ENCODE measurements around the gene CDH23.

CDH23 gene

DNA sequence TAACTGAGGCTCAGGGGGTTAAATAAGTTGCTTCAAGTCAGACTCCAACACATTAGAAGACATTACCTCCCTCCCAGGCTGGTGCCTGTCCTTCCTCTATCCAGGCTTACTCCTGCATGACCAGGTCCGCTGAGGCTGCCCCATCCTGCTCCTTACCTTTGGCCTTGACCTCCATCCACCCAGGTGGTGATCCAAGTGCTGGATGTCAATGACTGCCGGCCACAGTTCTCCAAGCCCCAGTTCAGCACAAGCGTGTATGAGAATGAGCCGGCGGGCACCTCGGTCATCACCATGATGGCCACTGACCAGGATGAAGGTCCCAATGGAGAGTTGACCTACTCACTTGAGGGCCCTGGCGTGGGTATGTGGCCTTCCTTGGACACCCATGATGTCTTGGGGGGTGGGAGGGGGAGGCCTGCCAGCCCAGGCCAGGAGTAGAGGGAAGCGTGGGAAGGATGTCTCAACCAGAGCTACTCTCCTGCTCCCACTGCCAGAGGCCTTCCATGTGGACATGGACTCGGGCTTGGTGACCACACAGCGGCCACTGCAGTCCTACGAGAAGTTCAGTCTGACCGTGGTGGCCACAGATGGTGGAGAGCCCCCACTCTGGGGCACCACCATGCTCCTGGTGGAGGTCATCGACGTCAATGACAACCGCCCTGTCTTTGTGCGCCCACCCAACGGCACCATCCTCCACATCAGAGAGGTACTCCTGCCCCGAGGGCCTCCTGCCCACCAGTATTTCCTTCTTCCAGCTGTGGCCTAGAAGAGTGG lies 406.2 kb downstream of the CDH23 start (continued):
- TF ChIP-seq ZNF565 (CRISPR knock-in tag; conservative IDR thresholded peaks at IDR 0.05; ENCODE audit: low read depth) = no peak
- TF ChIP-seq ARNTL (CRISPR knock-in tag; IDR thresholded peaks at IDR 0.05; ENCODE audit: borderline replicate concordance, low read depth) = no peak
- TF ChIP-seq, protein P1, sequence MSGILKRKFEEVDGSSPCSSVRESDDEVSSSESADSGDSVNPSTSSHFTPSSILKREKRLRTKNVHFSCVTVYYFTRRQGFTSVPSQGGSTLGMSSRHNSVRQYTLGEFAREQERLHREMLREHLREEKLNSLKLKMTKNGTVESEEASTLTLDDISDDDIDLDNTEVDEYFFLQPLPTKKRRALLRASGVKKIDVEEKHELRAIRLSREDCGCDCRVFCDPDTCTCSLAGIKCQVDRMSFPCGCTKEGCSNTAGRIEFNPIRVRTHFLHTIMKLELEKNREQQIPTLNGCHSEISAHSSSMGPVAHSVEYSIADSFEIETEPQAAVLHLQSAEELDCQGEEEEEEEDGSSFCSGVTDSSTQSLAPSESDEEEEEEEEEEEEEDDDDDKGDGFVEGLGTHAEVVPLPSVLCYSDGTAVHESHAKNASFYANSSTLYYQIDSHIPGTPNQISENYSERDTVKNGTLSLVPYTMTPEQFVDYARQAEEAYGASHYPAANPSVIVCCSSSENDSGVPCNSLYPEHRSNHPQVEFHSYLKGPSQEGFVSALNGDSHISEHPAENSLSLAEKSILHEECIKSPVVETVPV (CRISPR knock-in tag; IDR thresholded peaks at IDR 0.05) = no peak
- no peak for TF ChIP-seq CSDC2 (CRISPR knock-in tag; IDR thresholded peaks at IDR 0.05)
- no peak for TF ChIP-seq SNAI2 (CRISPR knock-in tag; IDR thresholded peaks at IDR 0.05)
- no peak for TF ChIP-seq ZNF8 (CRISPR knock-in tag; IDR thresholded peaks at IDR 0.05)

DNA sequence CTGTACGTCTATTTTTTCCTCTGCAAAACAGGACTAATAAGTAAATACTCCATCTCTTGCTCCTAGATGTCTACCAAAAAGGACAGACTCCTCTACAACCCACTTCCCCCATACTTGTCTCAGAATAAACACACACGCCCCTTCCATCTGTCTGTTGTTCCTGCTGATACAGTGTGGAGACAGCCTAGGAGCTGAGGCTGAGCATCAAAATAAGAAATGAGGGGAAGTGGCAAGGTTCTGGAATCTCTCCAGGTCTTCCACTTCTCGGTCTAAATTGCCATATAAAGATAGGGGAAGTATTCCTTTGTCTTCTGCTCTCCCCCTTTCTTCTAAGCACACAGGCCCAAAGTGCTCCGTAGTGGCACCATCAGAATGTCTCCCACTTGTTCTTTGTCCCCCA lies 407.4 kb downstream of the CDH23 start:
- TF ChIP-seq SNAI2 (CRISPR knock-in tag; IDR thresholded peaks at IDR 0.05) = no peak
- TF ChIP-seq, protein P2, sequence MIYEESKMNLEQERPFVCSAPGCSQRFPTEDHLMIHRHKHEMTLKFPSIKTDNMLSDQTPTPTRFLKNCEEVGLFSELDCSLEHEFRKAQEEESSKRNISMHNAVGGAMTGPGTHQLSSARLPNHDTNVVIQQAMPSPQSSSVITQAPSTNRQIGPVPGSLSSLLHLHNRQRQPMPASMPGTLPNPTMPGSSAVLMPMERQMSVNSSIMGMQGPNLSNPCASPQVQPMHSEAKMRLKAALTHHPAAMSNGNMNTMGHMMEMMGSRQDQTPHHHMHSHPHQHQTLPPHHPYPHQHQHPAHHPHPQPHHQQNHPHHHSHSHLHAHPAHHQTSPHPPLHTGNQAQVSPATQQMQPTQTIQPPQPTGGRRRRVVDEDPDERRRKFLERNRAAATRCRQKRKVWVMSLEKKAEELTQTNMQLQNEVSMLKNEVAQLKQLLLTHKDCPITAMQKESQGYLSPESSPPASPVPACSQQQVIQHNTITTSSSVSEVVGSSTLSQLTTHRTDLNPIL (CRISPR knock-in tag; IDR thresholded peaks at IDR 0.05; ENCODE audit: low read depth) = no peak
- no peak for TF ChIP-seq CSDC2 (CRISPR knock-in tag; IDR thresholded peaks at IDR 0.05)
- no peak for TF ChIP-seq ARNTL (CRISPR knock-in tag; IDR thresholded peaks at IDR 0.05; ENCODE audit: borderline replicate concordance, low read depth)
- TF ChIP-seq, protein P1 (CRISPR knock-in tag; IDR thresholded peaks at IDR 0.05) = no peak
- TF ChIP-seq ZFP30 (CRISPR knock-in tag; IDR thresholded peaks at IDR 0.05) = no peak
- TF ChIP-seq ESRRG (CRISPR knock-in tag; IDR thresholded peaks at IDR 0.05) = no peak
- no peak for TF ChIP-seq ZC3H10 (CRISPR knock-in tag; IDR thresholded peaks at IDR 0.05)
- no peak for TF ChIP-seq TCF4 (CRISPR knock-in tag; IDR thresholded peaks at IDR 0.05; ENCODE audit: borderline replicate concordance)
- TF ChIP-seq, protein P3, sequence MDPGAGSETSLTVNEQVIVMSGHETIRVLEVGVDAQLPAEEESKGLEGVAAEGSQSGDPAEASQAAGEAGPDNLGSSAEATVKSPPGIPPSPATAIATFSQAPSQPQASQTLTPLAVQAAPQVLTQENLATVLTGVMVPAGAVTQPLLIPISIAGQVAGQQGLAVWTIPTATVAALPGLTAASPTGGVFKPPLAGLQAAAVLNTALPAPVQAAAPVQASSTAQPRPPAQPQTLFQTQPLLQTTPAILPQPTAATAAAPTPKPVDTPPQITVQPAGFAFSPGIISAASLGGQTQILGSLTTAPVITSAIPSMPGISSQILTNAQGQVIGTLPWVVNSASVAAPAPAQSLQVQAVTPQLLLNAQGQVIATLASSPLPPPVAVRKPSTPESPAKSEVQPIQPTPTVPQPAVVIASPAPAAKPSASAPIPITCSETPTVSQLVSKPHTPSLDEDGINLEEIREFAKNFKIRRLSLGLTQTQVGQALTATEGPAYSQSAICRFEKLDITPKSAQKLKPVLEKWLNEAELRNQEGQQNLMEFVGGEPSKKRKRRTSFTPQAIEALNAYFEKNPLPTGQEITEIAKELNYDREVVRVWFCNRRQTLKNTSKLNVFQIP (CRISPR knock-in tag; IDR thresholded peaks at IDR 0.05; ENCODE audit: borderline replicate concordance, low read depth) = no peak
- no peak for ATAC-seq

DNA sequence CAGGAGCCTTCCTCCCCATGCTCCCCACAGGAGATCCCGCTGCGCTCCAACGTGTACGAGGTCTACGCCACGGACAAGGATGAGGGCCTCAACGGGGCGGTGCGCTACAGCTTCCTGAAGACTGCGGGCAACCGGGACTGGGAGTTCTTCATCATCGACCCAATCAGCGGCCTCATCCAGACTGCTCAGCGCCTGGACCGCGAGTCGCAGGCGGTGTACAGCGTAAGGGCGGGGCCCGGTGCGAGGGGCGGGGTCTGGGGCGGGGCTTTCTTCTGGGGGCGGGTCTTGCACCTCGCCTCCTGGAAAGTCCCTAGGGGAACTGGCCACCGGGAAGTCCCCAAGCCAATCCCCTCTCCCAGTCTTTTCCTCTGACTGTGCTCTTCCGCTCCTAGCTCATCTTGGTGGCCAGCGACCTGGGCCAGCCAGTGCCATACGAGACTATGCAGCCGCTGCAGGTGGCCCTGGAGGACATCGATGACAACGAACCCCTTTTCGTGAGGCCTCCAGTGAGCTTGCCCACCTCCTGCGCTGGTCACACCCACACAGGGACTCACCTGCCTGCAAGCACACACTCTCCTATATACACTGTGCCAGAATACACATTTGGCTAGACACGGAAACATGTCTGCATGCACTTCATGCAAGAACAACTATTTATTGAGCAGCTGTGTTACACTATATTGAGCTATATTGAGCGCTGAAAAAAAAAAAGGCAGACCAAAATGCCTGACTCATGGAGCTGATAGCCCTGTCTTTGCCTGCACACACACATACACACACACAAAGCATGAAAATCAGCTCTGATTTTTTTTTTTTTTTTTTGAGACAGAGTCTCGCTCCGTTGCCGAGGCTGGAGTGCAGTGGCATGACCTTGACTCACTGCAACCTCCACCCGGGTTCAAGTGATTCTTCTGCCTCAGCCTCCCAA lies 409.3 kb downstream of the CDH23 start:
- TF ChIP-seq TCF4 (CRISPR knock-in tag; IDR thresholded peaks at IDR 0.05; ENCODE audit: borderline replicate concordance) = no peak
- TF ChIP-seq, protein P3 (CRISPR knock-in tag; IDR thresholded peaks at IDR 0.05; ENCODE audit: borderline replicate concordance, low read depth) = no peak
- no peak for TF ChIP-seq OSR1 (CRISPR knock-in tag; IDR thresholded peaks at IDR 0.05)
- TF ChIP-seq ZNF70 (CRISPR knock-in tag; IDR thresholded peaks at IDR 0.05) = no peak
- ATAC-seq = no peak

DNA sequence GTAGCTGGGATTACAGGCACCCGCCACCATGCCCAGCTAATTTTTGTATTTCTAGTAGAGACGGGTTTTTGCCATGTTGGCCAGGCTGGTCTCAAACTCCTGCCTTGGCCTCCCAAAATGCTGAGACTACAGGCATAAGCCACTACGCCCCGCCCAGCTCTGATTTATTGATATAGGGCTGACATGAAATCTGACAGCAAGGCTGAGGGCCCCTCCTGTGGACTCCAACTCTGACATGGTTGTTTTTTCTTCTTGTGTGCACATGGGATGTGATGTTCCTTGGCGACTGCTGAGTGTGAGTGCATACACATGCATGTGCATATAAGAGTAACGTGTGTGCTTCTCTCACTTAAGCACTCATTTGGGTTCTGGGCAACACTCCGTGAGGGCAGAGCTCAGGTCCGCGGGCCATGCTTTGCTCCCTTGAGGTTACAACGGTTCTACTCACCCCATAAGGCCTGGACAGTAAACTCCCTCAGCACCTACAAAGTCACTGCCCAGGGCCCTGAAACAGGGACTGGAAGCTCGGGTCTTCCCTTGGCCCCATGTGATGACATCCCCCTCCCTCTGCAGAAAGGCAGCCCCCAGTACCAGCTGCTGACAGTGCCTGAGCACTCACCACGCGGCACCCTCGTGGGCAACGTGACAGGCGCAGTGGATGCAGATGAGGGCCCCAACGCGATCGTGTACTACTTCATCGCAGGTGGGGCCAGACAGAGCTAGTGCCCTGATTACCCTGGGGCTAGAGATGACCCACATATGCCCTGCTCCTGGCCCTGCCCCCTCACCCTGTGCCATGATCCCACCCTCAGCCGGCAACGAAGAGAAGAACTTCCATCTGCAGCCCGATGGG lies 410.2 kb downstream of the CDH23 start:
- no peak for ATAC-seq
- TF ChIP-seq ESRRG (CRISPR knock-in tag; IDR thresholded peaks at IDR 0.05) (no peak), ZNF8 (CRISPR knock-in tag; IDR thresholded peaks at IDR 0.05) (no peak), ZNF70 (CRISPR knock-in tag; IDR thresholded peaks at IDR 0.05) (no peak), GLIS3 (CRISPR knock-in tag; IDR thresholded peaks at IDR 0.05) (no peak), ARNTL (CRISPR knock-in tag; IDR thresholded peaks at IDR 0.05; ENCODE audit: borderline replicate concordance, low read depth) (no peak), ZFP3 (CRISPR knock-in tag; IDR thresholded peaks at IDR 0.05) (no peak), PPARA (CRISPR knock-in tag; IDR thresholded peaks at IDR 0.05; ENCODE audit: borderline replicate concordance) (no peak), ZC3H10 (CRISPR knock-in tag; IDR thresholded peaks at IDR 0.05) (no peak), RARB (CRISPR knock-in tag; IDR thresholded peaks at IDR 0.05) (no peak), SNAI2 (CRISPR knock-in tag; IDR thresholded peaks at IDR 0.05) (no peak), OSR1 (CRISPR knock-in tag; IDR thresholded peaks at IDR 0.05) (no peak), ZFP30 (CRISPR knock-in tag; IDR thresholded peaks at IDR 0.05) (no peak)
- TF ChIP-seq, protein P2 (CRISPR knock-in tag; IDR thresholded peaks at IDR 0.05; ENCODE audit: low read depth) = no peak
- TF ChIP-seq, protein P1 (CRISPR knock-in tag; IDR thresholded peaks at IDR 0.05) = no peak
